EH (cell line): Measurements from ENCODE around the gene GPR37L1.
A peak's percentile ranks its signal among the peaks of the same experiment; 100 is the strongest.
"Not testable (repeated sequence)": the region's sequence is repeated elsewhere in the genome, so short reads cannot be mapped to it uniquely, and the experiment has no call there.

Source experiments
- DNase-seq: peaks from one replicate; pipeline ENCODE4 v3.0.0-alpha.2; 2015; ENCODE audit warnings: low read depth

Gene GPR37L1

GRCh38 chr1:202156590-202156989 is 33.9 kb downstream of the GPR37L1 start:
- DNase-seq: no peak

GRCh38 chr1:202157945-202158344 is 35.2 kb downstream of the GPR37L1 start:
- DNase-seq: no peak

GRCh38 chr1:202158810-202159533 is 36.3 kb downstream of the GPR37L1 start:
- no peak for DNase-seq

GRCh38 chr1:202159534-202160371 is 37.0 kb downstream of the GPR37L1 start:
- no peak for DNase-seq

- no peak for DNase-seq
Measured at GRCh38 chr1:202160377-202160940, 37.7 kb downstream of the GPR37L1 start, which contains the start of gene PTPN7. Gene PTPN7, minus strand, starts transcription at chr1:202160602. Its CDS starts 1,200 bp downstream, at chr1:202159402.

- no peak for DNase-seq
Measured at GRCh38 chr1:202161151-202162046, 38.7 kb downstream of the GPR37L1 start.

- no peak for DNase-seq
Measured at GRCh38 chr1:202162047-202162417, 39.3 kb downstream of the GPR37L1 start.

GRCh38 chr1:202162418-202163280 is 39.9 kb downstream of the GPR37L1 start:
- DNase-seq: no peak

GRCh38 chr1:202163281-202164270 is 40.9 kb downstream of the GPR37L1 start:
- no peak for DNase-seq

- DNase-seq: no peak
Measured at GRCh38 chr1:202164271-202165037, 41.7 kb downstream of the GPR37L1 start.

- no peak for DNase-seq
Measured at GRCh38 chr1:202165267-202165941, 42.7 kb downstream of the GPR37L1 start.

GRCh38 chr1:202165942-202166843 is 43.5 kb downstream of the GPR37L1 start:
- DNase-seq: no peak

- not testable (repeated sequence) for DNase-seq
Measured at GRCh38 chr1:202167054-202167453, 44.3 kb downstream of the GPR37L1 start.

- peak; percentile 55 for DNase-seq
Measured at GRCh38 chr1:202167708-202168415, 45.1 kb downstream of the GPR37L1 start.

GRCh38 chr1:202168861-202169260 is 46.1 kb downstream of the GPR37L1 start:
- no peak for DNase-seq

- no peak for DNase-seq
Measured at GRCh38 chr1:202170726-202171125, 48.0 kb downstream of the GPR37L1 start.
